Activated CD8-positive, alpha-beta memory T cell treated with anti-CD3 and anti-CD28 coated beads for 4 hours (primary cell): ENCODE results near the gene CSTPP1.
"Not testable (repeated sequence)": the region's sequence is repeated elsewhere in the genome, so short reads cannot be mapped to it uniquely, and the experiment has no call there.

ENCODE experiments used
- DNase-seq, 2 donors: peaks; one replicate each; pipeline ENCODE4 v3.0.0-alpha.2; 2020; ENCODE audit warnings: low read depth in 2 of 2

Gene CSTPP1

DNA sequence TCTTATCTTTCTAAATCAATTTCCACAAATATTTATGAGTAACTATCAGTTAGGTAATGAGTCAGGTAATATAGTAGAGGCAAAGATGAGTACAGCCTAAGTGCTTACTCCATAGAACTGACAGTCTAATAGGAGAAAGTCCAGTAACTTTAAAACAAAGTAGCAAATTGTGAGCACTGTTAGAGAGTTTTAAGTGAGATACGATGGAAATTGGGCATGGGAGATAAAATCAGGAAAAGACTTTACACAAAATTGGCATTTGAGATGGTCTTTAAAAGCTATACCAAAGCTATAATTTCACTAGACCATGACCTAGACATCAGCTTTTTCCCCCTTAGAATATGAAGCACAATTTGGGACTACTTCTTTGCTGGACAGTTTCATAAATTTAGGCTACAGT lies 113.7 kb downstream of the CSTPP1 start:
- no peak for DNase-seq

DNA sequence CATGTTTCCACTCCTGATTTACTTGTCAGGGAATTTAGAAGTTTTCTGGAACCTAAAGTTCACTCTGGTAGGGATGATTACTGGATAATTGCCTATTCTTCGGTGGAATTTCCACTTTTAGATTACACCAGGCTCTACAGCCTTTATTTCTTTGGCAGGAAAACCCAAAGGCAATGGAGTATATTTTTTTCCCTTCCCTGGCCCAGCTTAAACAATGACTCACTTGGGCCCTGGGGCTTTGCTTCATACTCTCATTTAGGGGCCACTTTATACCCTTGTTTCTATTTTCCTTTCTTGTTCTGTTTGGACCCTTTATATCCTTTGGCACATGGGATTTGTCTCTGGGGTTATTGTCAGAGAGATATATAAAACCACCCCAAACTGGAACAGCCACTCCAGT lies 114.7 kb downstream of the CSTPP1 start:
- DNase-seq, result no peak

- DNase-seq, result no peak
Observed at GRCh38 chr11:47052165-47052564, 115.6 kb downstream of the CSTPP1 start.

DNA sequence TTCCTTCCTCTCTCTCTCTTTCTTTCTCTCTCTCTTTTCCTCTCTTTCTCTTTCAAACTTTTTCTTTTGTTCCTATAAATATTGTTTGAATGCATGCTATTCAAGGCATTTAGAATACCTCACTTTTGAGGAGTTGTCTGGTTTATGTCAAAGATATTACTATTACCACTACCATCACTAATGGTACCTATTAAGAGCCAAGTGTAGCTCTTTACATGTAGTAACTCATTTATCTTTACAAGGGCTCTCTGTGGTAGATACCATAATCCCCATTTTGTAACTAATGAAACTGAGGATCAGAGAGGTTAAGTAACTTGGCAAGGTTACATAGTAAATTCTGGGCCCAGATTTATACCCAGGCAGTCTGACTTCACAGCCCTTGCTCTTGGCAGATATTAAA lies 116.0 kb downstream of the CSTPP1 start:
- DNase-seq, result no peak

DNA sequence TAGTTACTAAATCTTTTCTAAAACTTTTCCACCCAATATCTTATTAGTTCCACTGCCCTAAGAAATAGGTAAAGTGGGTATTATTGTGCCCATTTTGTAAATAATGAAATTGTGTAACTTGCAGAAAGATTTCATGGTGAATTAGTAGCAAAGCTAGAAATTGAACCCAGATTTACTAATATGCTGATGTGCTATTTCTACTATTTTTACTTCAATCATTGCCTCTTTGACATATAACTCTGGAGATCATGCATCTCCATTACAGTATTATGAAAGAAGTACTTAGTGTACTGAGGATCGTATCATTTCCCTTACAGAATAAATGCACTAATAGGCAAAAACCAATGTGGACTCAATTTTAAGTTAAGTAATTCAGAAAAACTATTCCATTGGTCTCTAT lies 119.0 kb downstream of the CSTPP1 start:
- DNase-seq, result no peak

GRCh38 chr11:47056261-47056915 lies 119.8 kb downstream of the CSTPP1 start:
- no peak for DNase-seq

DNA sequence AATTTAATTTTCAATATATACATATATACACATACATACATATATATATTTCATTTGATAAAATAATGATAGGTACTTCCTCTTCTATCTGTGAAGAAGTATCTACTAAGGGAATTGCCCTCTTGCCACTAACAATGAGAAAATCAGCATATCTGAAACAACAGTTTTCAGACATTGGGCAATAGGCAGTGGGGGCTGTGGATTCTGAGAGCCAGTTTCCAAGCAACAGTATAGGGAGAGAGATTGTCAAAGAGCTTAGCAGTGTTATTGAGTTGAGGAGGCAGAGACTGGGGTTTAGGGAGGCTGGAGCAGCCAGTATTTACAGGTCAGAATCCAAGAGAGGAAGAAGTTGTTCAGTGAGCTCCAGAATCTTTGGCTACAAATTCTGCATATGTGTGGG lies 120.8 kb downstream of the CSTPP1 start:
- no peak for DNase-seq

- DNase-seq, result no peak
Observed at GRCh38 chr11:47060807-47061206, 124.2 kb downstream of the CSTPP1 start.

- DNase-seq, result no peak
Observed at GRCh38 chr11:47061429-47062178, 125.0 kb downstream of the CSTPP1 start.

DNA sequence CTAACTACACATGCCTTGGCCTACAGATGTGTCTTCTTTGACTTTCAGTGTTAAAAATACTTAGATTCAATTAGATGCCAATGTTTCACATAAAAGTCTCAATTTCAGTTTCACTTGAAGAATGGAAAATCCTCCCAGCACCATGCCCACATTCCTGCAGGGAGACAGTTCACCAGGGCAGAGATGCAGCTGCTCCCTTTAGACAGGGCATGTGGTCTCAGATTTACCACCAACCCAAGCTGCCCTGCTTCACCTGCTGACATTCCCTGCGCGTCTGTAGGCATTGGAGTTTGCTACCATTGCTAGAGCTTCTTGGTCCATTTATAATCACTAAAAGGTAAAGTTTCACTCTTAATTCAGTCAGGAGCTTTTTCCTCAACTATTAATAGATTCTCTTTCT lies 126.2 kb downstream of the CSTPP1 start:
- no peak for DNase-seq

- no peak for DNase-seq
Observed at GRCh38 chr11:47067401-47067800, 130.8 kb downstream of the CSTPP1 start.

DNA sequence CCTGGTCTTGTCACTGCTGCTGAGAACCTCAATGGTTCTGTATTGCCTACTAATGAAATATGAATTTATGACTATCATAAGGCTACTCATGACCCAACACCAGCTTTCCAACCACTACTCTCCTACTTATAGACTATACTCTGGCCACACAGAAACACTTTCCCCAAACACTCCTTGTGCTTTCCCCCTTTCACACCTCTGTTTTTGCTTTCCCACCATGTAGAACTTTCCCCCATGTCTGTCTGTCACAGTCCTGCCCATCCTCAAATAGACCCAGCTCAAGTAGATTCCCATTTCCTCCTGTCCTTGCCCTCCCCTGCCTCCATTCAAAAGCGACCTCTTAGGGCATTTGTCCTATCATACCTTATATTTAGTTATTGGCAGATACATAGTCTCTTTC lies 134.2 kb downstream of the CSTPP1 start:
- DNase-seq, result no peak

GRCh38 chr11:47071341-47071740 lies 134.8 kb downstream of the CSTPP1 start:
- no peak for DNase-seq

- DNase-seq, result no peak
Observed at GRCh38 chr11:47071791-47072261, 135.3 kb downstream of the CSTPP1 start.

GRCh38 chr11:47078751-47079521 lies 142.4 kb downstream of the CSTPP1 start:
- no peak for DNase-seq

DNA sequence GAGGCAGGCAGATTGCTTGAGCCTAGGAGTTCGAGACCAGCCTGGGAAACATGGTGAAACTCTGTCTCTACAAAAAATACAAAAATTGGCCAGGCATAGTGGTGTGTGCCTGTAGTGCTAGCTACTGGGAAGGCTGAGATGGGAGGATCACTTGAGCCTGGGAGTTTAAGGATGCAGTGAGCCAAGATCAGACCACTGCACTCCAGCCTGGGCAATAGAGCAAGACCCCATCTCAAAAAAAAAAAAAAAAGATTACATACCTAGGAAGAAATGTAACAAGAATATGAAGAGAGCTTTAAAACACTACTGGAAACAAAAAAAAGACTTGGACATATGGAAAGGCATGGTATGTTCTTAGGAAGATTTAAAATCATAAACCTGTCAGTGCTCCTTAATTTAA lies 144.2 kb downstream of the CSTPP1 start:
- not testable (repeated sequence) for DNase-seq

DNA sequence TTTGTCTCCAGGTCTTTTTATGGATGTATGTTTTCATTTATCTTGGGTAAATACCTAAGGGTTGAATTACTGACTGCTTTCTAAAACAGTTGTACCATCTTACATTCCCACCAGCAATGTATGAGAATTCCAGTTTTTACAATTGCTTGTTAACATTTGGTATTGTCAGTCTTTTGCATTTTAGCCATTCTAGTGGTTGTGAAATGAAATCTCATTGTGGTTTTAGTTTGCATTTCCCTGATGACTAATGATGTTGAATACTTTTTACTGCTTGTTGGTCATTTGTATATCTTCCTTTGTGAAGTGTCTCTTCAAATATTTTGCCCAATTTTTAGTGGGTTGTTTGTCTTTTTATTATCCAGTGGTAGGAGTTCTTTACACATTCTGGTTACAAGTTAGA lies 147.4 kb downstream of the CSTPP1 start:
- DNase-seq, result no peak

DNA sequence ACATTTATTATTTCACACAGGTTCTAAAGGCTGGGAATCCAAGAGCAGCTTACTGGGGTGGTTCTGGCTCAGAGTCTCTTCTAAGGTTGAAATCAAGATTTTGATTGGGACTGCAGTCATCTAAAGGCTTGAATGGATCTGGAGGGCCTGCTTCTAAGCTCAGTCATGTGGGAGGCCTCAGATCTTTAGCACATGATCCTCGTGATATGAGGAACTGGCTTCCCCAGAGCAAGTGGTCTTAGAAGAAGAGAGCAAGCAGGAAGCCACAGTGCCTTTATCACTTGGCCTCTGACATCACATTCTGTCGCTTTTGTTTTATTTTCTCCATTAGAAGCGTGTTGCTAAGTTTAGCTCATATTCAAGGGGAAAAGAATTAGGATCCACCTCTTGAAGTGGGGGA lies 151.2 kb downstream of the CSTPP1 start:
- DNase-seq, result no peak

DNA sequence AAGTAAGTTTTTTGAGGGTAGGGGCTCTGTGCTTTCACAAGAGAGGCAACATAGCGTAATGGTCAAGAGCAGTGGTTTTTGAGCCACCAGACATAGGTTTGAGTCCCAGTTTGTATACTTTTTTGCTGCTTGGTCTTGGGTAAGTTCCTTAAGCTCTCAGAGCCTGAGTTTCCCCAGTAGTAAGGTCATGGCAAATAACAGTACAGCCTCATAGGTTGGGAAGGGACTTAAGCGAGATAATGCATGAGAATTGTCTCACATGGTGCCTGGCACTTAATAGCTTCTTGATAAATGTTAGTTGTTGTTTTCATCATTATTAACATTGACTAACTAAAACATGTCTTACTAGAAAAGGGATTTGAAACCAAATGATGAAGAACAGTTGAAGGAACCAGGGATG lies 157.0 kb downstream of the CSTPP1 start:
- no peak for DNase-seq

DNA sequence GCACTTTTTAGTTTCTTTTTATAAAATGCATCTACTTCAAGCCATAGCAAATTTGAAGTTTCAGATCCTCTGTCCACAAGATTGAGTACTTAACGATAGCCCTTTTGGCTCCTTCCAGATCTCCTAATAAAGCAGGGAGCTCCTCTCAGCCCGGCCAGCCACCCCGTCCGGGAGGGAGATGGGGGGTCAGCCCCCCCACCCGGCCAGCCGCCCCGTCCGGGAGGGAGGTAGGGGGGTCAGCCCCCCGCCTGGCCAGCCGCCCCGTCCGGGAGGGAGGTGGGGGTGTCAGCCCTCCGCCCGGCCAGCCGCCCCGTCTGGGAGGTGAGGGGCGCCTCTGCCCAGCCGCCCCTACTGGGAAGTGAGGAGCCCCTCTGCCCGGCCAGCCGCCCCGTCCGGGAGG lies 160.3 kb downstream of the CSTPP1 start:
- DNase-seq, result not testable (repeated sequence)

GRCh38 chr11:47098223-47098622 lies 161.7 kb downstream of the CSTPP1 start:
- not testable (repeated sequence) for DNase-seq

DNA sequence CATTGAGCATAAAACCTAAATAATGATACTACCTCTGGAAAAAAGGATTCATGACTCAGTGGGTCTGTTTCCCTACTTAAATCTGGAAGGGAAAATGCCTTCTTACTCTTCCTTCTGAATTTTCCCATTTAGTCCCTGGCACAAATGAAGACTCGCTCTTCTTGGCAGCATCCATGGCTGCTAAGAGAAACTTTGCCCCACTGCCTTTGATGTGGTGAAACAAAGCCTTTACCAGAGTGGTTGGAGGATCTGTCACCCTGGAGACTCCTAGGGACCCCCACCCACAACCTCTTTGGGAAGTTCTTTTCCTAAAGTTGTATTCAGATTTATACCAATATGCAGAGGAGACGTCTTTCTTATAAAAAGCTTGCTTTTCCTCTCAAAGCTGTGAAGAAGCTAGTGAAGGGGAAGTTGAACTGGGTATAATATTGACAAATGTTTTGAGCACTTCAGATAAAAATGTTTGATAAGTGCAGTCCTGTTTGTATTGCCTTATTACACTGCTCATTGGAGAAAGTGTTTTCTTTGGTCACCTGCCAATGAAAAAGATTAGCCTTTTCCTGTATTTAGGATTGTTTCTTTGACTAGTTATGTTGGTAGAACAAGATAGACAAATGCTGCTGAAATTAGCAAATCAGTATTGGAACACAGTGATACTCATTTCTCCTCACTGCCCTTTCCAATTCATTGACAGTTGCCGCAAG lies 162.8 kb downstream of the CSTPP1 start:
- DNase-seq, result no peak
